ENCODE data around the gene GALNT18. TPM values are rescaled to one million over a fixed set of nuclear protein-coding genes. Genes with fewer than 3 reads are reported as not detected.
A peak's percentile ranks its signal among the peaks of the same experiment; 100 is the strongest.

GALNT18 gene
- total RNA-seq, 6 experiments from 2014 or later = 3.7 to 11.4 (median 7.8) TPM

DNA sequence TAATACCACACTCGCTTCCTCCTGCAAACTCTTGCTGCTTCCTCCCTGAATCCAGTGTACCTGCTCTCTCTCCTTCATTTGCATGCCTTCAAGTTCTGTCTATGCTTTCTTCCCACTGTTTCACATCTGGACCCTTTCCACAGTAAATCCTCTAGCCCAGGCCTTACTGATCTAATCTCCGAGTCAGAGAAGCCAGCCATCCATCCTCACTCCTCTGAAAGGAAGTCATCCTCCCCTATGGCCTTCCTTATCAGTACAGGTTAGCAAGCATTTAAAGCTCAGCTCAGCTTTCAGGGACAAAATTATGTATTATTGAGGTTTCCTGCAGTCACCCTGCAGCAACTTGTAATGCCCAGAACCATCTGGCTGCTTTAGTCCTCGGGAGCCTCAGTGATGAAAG, 116.1 kb downstream of the GALNT18 start:
- H3K4me3 ChIP-seq = no peak overlapping the region
- TF ChIP-seq POLR2A (IDR thresholded peaks at IDR 0.05) = no peak
- H3K27me3 ChIP-seq = no peaks in the 10 kb centered on the region
- no peaks in the 10 kb centered on the region for H3K36me3 ChIP-seq
- 70% methylated on average over 3 of the region's 3 CpGs for whole genome bisulfite sequencing (ENCODE audit: insufficient coverage, low coverage, low lambda C conversion rate, missing lambda C conversion rate)
- H3K9me3 ChIP-seq = no peaks in the 10 kb centered on the region
- ATAC-seq (no peak), DNase-seq (no peak)
- intact Hi-C loops (cut with DNase I) = no loop called here
- no peak overlapping the region for H3K27ac ChIP-seq
- peaks cover 0 to 16% (median 2%) of the 10 kb centered on the region in 4 donors for H3K4me1 ChIP-seq

DNA sequence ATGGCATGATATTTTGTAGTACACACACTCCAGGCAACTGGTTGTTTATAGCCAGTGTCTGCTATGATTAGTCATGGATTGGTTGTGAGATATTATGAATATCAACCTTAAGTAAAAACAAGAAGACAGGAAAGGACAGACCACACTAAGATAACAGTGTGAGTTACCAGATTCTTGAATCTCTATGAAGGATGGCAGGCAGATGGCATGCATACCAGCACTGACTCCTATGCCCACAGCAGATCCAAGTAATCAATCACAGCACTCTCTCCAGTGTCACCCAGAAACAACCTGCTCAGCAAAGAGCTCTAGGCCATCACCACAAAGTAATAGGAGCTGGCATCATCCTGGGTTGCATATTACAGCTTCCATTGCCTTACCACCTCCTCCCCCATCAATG, 116.6 kb downstream of the GALNT18 start:
- no peak overlapping the region for H3K4me3 ChIP-seq
- H3K27me3 ChIP-seq = no peaks in the 10 kb centered on the region
- intact Hi-C loops (cut with DNase I) = no loop called here
- no peak for TF ChIP-seq CTCF (IDR thresholded peaks at IDR 0.05)
- no peak for TF ChIP-seq POLR2A (IDR thresholded peaks at IDR 0.05)
- DNase-seq (no peak), ATAC-seq (no peak)
- H3K9me3 ChIP-seq = no peaks in the 10 kb centered on the region
- H3K4me1 ChIP-seq = peaks cover 0 to 16% (median 2%) of the 10 kb centered on the region in 4 donors
- H3K27ac ChIP-seq = no peak overlapping the region
- H3K36me3 ChIP-seq = no peaks in the 10 kb centered on the region

DNA sequence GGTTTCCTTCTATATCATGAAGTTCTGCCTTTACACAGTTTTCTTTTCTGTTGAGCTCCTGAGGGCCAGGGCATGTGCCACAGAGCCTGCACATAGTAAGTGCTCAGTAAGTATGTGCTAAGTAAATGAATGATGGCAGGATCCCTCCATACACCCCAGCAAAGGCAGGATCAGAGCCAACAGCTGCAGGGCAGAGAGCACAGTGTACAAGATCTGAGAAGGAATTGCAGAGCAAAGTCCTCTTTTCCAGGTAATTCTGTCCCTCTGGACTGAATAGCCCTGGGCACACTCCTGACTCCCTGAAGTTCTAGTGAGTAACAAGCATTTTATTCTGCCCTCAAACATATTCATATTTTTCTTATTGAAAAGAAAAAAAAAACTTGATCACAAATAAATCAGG, 117.7 kb downstream of the GALNT18 start:
- Histone ChIP-seq H3K9me3 (no peaks in the 10 kb centered on the region), H3K4me1 (peaks cover 0 to 16% (median 2%) of the 10 kb centered on the region in 4 donors), H3K27me3 (no peaks in the 10 kb centered on the region), H3K36me3 (no peaks in the 10 kb centered on the region), H3K27ac (no peak overlapping the region), H3K4me3 (no peak overlapping the region)
- no peak for ATAC-seq
- no peak for TF ChIP-seq CTCF (IDR thresholded peaks at IDR 0.05)
- no peak for TF ChIP-seq POLR2A (IDR thresholded peaks at IDR 0.05)
- intact Hi-C loops (cut with DNase I) = no loop called here
- DNase-seq = no peak

DNA sequence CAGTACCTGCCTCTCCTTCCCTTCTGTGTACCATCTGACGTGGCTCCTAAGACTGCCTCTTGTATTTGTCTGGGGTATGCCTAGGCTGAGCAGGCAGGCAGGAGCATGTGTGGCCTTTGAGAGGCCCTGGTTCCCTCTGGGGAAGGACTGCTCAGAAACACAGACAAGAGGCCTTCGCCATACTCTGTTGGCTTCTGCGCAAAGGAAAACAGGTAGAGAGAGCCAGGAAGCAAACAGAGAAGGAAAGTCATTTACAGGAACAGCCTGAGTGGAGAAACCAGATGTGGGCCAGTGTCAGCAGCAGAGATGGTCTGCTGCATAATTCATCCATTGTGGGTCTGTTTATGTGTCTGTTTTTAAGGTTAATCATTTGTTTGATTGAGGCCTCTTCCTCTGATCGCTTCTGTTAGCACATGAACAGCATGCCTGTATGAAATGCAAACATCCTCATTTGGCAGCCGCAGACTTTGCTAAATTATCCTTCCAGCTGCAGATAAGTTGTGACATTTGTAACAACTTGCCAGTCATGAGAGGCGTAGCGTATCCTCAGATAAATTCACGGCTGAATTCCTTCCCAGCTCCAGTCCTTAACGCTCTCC, 119.4 kb downstream of the GALNT18 start:
- ATAC-seq = peak; percentile 53 to 79 (median 69)

More for the DNA sequence above, 119.4 kb downstream of the GALNT18 start:
- Histone ChIP-seq H3K9me3 (no peaks in the 10 kb centered on the region), H3K27me3 (no peaks in the 10 kb centered on the region), H3K27ac (no peak overlapping the region), H3K4me1 (peaks cover 0 to 16% (median 2%) of the 10 kb centered on the region in 4 donors), H3K4me3 (no peak overlapping the region), H3K36me3 (no peaks in the 10 kb centered on the region)
- TF ChIP-seq POLR2A (IDR thresholded peaks at IDR 0.05) = no peak
- TF ChIP-seq CTCF (IDR thresholded peaks at IDR 0.05) = no peak
- WGBS (ENCODE audit: insufficient coverage, low coverage, low lambda C conversion rate, missing lambda C conversion rate) = 29% methylated on average over 9 of the region's 9 CpGs
- intact Hi-C loops (cut with DNase I) = no loop called here
- DNase-seq = no peak

Measured in right lobe of liver (tissue), 6 donors.